ENCODE data around the gene RPS17.
"Not testable (repeated sequence)": the region's sequence is repeated elsewhere in the genome, so short reads cannot be mapped to it uniquely, and the experiment has no call there.

The RPS17 gene

GRCh38 chr15:82502700-82503339, 37.4 kb downstream of the RPS17 start:
- FAIRE-seq; DNase-seq (ENCODE audit: insufficient read length, low spot score): not testable (repeated sequence)

DNA sequence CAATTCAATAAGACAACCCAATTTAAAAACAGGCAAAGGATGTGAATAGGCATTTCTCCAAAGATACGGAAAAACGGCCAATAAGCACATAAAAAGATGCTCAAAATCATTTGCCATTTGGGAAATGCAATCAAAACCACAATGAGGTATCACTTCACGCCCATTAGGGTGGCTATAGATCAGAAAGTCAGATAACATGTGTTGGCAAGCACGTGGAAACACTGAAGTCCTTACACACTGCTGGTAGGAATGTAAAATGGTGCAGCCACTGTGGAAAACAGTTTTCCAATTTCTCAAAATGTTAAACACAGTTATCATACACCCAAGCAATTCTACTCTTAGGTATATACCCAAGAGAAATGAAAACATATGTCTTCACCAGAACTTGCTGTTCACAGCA, 39.5 kb downstream of the RPS17 start:
- FAIRE-seq; DNase-seq (ENCODE audit: insufficient read length, low spot score): not testable (repeated sequence)

DNA sequence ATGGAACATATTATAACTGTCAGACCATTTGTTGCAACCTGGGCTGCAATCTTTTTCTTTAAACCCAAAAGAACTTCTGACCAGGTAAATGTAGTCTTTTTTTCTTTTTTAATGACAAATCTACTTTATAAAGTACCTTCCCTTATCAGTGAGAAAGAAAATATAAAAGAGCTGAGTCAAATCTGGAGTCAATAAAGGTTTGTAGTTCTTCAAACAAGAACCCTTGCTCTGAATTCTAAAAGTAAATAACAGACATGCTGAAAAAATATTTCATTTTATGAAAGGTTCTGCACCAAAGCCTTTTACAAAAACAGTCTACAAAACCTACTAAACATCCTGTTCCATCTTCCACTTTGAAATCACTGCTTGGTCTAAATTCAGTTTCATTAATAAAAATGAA, 42.3 kb downstream of the RPS17 start:
- FAIRE-seq; DNase-seq (ENCODE audit: insufficient read length, low spot score): not testable (repeated sequence)

DNA sequence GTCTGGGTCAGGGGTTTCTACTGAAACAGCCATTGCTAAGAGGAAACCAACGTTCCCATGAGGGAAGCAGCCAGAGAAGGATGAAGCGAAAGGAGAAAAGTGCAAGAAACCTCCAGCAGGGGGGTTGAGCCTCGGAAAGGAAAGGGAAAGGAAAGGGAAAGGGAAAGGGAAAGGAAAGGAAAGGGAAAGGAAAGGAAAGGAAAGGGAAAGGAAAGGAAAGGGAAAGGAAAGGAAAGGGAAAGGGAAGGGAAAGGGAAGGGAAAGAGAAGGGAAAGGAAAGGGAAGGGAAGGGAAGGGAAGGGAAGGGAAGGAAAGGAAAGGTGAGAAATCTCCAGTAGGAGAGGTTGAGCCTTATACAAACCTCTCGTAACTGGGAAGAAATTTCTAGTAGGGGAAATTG, 52.0 kb downstream of the RPS17 start:
- not testable (repeated sequence) for FAIRE-seq; DNase-seq (ENCODE audit: insufficient read length, low spot score)

GRCh38 chr15:82487045-82487444, 53.2 kb downstream of the RPS17 start:
- FAIRE-seq; DNase-seq (ENCODE audit: insufficient read length, low spot score): not testable (repeated sequence)
